Measurements from ENCODE around the gene PPP2R2C.

- no peak for TF ChIP-seq POLR2A (IDR thresholded peaks at IDR 0.05; ENCODE audit: borderline replicate concordance, extremely low read depth, insufficient read depth, insufficient read length)
- TF ChIP-seq, protein P1, sequence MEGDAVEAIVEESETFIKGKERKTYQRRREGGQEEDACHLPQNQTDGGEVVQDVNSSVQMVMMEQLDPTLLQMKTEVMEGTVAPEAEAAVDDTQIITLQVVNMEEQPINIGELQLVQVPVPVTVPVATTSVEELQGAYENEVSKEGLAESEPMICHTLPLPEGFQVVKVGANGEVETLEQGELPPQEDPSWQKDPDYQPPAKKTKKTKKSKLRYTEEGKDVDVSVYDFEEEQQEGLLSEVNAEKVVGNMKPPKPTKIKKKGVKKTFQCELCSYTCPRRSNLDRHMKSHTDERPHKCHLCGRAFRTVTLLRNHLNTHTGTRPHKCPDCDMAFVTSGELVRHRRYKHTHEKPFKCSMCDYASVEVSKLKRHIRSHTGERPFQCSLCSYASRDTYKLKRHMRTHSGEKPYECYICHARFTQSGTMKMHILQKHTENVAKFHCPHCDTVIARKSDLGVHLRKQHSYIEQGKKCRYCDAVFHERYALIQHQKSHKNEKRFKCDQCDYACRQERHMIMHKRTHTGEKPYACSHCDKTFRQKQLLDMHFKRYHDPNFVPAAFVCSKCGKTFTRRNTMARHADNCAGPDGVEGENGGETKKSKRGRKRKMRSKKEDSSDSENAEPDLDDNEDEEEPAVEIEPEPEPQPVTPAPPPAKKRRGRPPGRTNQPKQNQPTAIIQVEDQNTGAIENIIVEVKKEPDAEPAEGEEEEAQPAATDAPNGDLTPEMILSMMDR (IDR thresholded peaks at IDR 0.05 in 2 of 3, conservative IDR thresholded peaks at IDR 0.05 in 1 of 3; ENCODE audit: borderline replicate concordance in 1 of 3, insufficient read depth in 1 of 3, low read depth in 2 of 3, low read length in 2 of 3): no peak
- TF ChIP-seq EZH2phosphoT487 (IDR thresholded peaks at IDR 0.05; ENCODE audit: borderline replicate concordance): no peak
- TF ChIP-seq SRF (IDR thresholded peaks at IDR 0.05; ENCODE audit: low read depth): no peak
- no peak for TF ChIP-seq POLR2AphosphoS5 (IDR thresholded peaks at IDR 0.05; ENCODE audit: low read depth, low read length)
- no peak for TF ChIP-seq ATF3 (IDR thresholded peaks at IDR 0.05)
- no peak for TF ChIP-seq RAD21 (IDR thresholded peaks at IDR 0.05; ENCODE audit: low read depth)
- TF ChIP-seq CEBPB (IDR thresholded peaks at IDR 0.05; ENCODE audit: low read depth): no peak
- no peak for TF ChIP-seq EZH2 (IDR thresholded peaks at IDR 0.05)
- TF ChIP-seq ELF1 (IDR thresholded peaks at IDR 0.05; ENCODE audit: borderline replicate concordance, low read depth): no peak
These were observed 179.9 kb downstream of the PPP2R2C start for GRCh38 chr4:6292376-6293096.

Data from HCT116 (cell line).